ENCODE results near the gene CALML3. TPM values are rescaled to one million over a fixed set of nuclear protein-coding genes. Genes with fewer than 3 reads are reported as not detected.
"Not testable (repeated sequence)": the region's sequence is repeated elsewhere in the genome, so short reads cannot be mapped to it uniquely, and the experiment has no call there.

Gene CALML3
- under 1 TPM in 3 of 4 donors, not detected in 1; 0.07 to 0.27 (median 0.22) TPM for polyA plus RNA-seq
- long read RNA-seq, donor 1, partial matches to known transcripts = 0 of 1 reads
- long read RNA-seq, donor 1, other reads (novel, unspliced or antisense) = 0 of 1 reads
- long read RNA-seq, donor 2, partial matches to known transcripts = 0 of 1 reads
- long read RNA-seq, donor 2, other reads (novel, unspliced or antisense) = 0 of 1 reads
- long read RNA-seq, donor 3 = 0 reads
- long read RNA-seq, donor 4 = 0 reads
- long read RNA-seq, donor 5 = 0 reads
- long read RNA-seq, donor 6 = 0 reads
- long read RNA-seq, donor 7 = 0 reads
- long read RNA-seq, donor 8 = 0 reads
- long read RNA-seq, donor 9 = 0 reads
- long read RNA-seq, donor 10 = 0 reads

DNA sequence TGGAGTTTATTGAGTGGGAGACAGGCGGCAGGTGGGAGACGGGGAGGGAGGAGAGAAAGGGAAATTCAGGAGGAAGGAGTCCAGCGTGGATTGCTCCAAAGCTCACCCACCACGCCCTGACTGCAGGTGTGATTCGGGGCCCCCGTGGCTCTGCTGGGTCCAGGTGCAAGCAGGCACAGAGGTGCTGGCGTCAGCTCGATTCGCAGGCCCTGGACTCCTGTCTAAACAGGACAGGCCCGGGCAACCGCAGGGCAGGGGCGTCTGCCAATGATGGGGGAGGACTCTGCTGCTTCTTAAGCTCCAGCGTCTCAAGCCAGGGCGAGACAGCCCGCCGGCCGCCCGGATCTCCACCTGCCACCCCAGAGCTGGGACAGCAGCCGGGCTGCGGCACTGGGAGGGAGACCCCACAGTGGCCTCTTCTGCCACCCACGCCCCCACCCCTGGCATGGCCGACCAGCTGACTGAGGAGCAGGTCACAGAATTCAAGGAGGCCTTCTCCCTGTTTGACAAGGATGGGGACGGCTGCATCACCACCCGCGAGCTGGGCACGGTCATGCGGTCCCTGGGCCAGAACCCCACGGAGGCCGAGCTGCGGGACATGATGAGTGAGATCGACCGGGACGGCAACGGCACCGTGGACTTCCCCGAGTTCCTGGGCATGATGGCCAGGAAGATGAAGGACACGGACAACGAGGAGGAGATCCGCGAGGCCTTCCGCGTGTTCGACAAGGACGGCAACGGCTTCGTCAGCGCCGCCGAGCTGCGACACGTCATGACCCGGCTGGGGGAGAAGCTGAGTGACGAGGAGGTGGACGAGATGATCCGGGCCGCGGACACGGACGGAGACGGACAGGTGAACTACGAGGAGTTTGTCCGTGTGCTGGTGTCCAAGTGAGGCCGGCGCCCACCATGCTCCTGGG is at the start of gene CALML3:
TSS of gene CALML3 (plus strand) at position 321 of the 920 bp plus-strand sequence. CDS start at position 446, 125 bp downstream.
- H3K27ac ChIP-seq (ENCODE audit: low read depth in 1 of 3, low read length in 2 of 3) = no peak within 1 kb of the TSS
- H3K36me3 ChIP-seq (ENCODE audit: control insufficient read depth in 3 of 3, insufficient read depth in 2 of 3, low read depth in 1 of 3, low read length in 3 of 3) = no peaks in the 10 kb centered on the region
- peak in 1 of 2 donors; percentile 39 for DNase-seq
- H3K27me3 ChIP-seq (ENCODE audit: control insufficient read depth in 3 of 3, insufficient read depth in 3 of 3, low read length in 3 of 3) = no peaks in the 10 kb centered on the region
- peaks cover 0 to 10% (median 0%) of the 10 kb centered on the region in 3 donors for H3K4me1 ChIP-seq (ENCODE audit: control insufficient read depth in 3 of 3, insufficient read depth in 2 of 3, low read depth in 1 of 3, low read length in 2 of 3)
- no peak for FAIRE-seq
- H3K9me3 ChIP-seq (ENCODE audit: control insufficient read depth in 2 of 2, insufficient read depth in 1 of 2, low read depth in 1 of 2, low read length in 1 of 2) = no peaks in the 10 kb centered on the region
- 74 to 89% (median 81%) methylated on average over 59 to 64 of the region's 64 CpGs for WGBS, 3 donors
- no peak within 1 kb of the TSS for H3K4me3 ChIP-seq (ENCODE audit: low read depth in 1 of 3, low read length in 3 of 3)

DNA sequence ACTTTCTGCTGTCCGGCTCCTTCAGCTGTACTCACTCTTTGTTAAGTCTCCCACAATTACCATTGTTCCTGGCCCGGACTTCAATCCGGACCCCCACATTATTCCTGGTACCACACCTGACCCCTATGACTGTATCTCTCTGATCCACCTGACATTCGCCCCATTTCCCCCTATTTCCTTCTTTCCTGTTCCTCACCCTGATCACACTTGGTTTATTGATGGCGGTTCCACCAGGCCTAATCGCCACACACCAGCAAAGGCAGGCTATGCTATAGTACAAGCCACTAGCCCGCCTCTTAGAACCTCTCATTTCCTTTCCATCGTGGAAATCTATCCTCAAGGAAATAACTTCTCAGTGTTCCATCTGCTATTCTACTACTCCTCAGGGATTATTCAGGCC is 49.7 kb upstream of the CALML3 start:
- WGBS, 3 donors = 89 to 94% (median 94%) methylated on average over 5 to 6 of the region's 8 CpGs
- not testable (repeated sequence) for H3K27ac ChIP-seq (ENCODE audit: low read depth in 1 of 3, low read length in 2 of 3); H3K4me1 ChIP-seq (ENCODE audit: control insufficient read depth in 3 of 3, insufficient read depth in 2 of 3, low read depth in 1 of 3, low read length in 2 of 3); H3K27me3 ChIP-seq (ENCODE audit: control insufficient read depth in 3 of 3, insufficient read depth in 3 of 3, low read length in 3 of 3); DNase-seq; H3K9me3 ChIP-seq (ENCODE audit: control insufficient read depth in 2 of 2, insufficient read depth in 1 of 2, low read depth in 1 of 2, low read length in 1 of 2); H3K4me3 ChIP-seq (ENCODE audit: low read depth in 1 of 3, low read length in 3 of 3); H3K36me3 ChIP-seq (ENCODE audit: control insufficient read depth in 3 of 3, insufficient read depth in 2 of 3, low read depth in 1 of 3, low read length in 3 of 3); FAIRE-seq

DNA sequence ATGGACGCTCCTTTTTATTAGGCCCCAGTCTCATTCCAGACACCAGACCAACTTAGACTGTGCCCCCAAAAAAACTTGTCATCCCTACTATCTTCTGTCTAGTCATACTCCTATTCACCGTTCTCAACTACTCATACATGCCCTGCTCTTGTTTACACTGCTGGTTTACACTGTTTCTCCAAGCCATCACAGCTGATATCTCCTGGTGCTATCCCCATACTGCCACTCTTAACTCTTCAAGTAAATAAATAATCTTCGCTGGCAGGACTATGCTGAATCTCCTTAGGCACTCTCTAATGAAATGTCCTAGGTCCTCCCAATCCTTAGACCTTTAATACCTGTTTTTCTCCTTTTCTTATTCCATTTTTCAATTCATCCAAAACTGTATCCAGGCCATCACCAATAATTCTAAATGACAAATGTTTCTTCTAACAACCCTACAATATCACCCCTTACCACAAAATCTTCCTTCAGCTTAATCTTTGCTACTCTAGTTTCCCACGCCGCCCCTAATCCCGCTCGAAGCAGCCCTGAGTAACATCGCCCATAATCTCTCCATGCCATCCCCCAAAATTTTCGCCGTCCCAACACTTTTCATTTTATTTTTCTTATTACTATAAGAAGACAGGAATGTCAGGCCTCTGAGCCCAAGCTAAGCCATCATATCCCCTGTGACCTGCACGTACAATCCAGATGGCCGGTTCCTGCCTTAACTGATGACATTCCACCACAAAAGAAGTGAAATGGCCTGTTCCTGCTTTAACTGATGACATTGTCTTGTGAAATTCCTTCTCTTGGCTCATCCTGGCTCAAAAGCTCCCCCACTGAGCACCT is 48.6 kb upstream of the CALML3 start:
- WGBS, 3 donors = 94 to 96% (median 95%) methylated on average over 10 to 11 of the region's 12 CpGs
- H3K36me3 ChIP-seq (ENCODE audit: control insufficient read depth in 3 of 3, insufficient read depth in 2 of 3, low read depth in 1 of 3, low read length in 3 of 3); H3K4me3 ChIP-seq (ENCODE audit: low read depth in 1 of 3, low read length in 3 of 3); H3K4me1 ChIP-seq (ENCODE audit: control insufficient read depth in 3 of 3, insufficient read depth in 2 of 3, low read depth in 1 of 3, low read length in 2 of 3); FAIRE-seq; H3K27ac ChIP-seq (ENCODE audit: low read depth in 1 of 3, low read length in 2 of 3); H3K9me3 ChIP-seq (ENCODE audit: control insufficient read depth in 2 of 2, insufficient read depth in 1 of 2, low read depth in 1 of 2, low read length in 1 of 2); DNase-seq; H3K27me3 ChIP-seq (ENCODE audit: control insufficient read depth in 3 of 3, insufficient read depth in 3 of 3, low read length in 3 of 3): not testable (repeated sequence)

DNA sequence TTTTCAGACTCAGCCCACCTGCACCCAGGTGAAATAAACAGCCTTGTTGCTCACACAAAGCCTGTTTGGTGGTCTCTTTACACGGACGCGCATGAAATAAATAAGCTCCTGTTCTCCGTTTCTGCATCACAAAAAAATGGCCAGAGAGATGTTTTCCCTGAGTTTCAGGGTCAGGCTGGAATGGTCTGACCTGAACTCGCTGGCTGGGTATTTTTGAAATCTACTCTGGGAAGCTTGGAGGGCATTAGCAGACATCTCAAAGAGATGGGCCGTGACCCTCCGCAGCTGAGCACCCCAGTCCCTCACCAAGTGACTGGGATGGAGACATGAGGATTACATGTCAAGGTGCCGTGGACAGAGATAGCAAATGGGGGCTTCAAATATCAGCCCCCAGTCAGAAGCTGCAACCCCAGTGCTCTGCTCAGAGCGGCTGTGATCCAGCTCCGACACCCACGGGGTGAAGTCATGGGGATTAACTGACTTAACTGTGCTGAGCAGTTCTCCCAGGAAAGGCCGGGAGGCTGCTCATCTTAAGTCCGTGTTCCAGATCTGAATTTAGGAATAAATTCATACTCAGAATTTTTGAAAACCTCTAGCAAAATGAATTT is 47.7 kb upstream of the CALML3 start:
- Histone ChIP-seq H3K4me3 (ENCODE audit: low read depth in 1 of 3, low read length in 3 of 3) (no peak overlapping the region), H3K27ac (ENCODE audit: low read depth in 1 of 3, low read length in 2 of 3) (no peak overlapping the region), H3K4me1 (ENCODE audit: control insufficient read depth in 3 of 3, insufficient read depth in 2 of 3, low read depth in 1 of 3, low read length in 2 of 3) (no peaks in the 10 kb centered on the region), H3K9me3 (ENCODE audit: control insufficient read depth in 2 of 2, insufficient read depth in 1 of 2, low read depth in 1 of 2, low read length in 1 of 2) (no peaks in the 10 kb centered on the region), H3K36me3 (ENCODE audit: control insufficient read depth in 3 of 3, insufficient read depth in 2 of 3, low read depth in 1 of 3, low read length in 3 of 3) (no peaks in the 10 kb centered on the region), H3K27me3 (ENCODE audit: control insufficient read depth in 3 of 3, insufficient read depth in 3 of 3, low read length in 3 of 3) (no peaks in the 10 kb centered on the region)
- no peak for FAIRE-seq
- DNase-seq = no peak
- WGBS, 3 donors = 86 to 92% (median 90%) methylated on average over 13 of the region's 13 CpGs

DNA sequence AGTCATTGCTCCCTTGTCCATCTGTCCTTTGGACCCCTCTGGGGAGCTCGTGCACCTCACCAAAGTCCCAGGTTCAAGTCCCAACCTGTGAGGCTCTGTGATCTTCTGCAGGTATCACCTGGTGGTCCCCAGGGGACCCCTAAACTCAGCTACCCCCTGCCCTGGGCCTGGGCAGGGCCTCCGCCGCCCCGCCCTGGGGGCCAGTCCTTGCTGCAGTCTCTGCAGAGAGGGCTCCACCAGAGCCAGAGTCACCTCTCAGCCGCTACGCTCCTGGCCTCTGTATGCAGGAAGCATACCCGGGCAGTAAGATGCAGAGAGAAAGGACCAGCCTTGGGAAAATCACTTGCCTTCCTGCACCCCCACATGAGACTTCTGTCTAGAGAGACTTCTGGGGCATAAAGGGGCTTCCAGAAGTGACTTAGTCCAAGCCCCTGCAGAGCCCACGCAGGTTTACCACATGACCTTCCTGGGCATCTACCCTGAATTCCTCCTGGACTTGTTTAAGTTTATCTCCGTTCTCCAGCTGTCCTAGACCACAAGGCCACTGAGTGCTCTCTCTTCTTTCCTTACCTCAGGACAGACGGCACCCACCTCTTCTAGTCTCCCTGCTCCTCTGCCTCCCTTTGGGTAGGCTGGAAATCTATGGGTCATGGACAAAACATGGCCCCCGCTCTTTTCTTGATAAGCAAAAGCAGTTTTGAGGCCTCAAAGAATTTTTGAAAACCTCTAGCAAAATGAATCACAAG is 46.6 kb upstream of the CALML3 start:
- FAIRE-seq (no peak), DNase-seq (no peak)
- 86 to 96% (median 91%) methylated on average over 11 of the region's 11 CpGs for WGBS, 3 donors
- H3K36me3 ChIP-seq (ENCODE audit: control insufficient read depth in 3 of 3, insufficient read depth in 2 of 3, low read depth in 1 of 3, low read length in 3 of 3) = no peaks in the 10 kb centered on the region
- H3K27me3 ChIP-seq (ENCODE audit: control insufficient read depth in 3 of 3, insufficient read depth in 3 of 3, low read length in 3 of 3) = no peaks in the 10 kb centered on the region
- no peaks in the 10 kb centered on the region for H3K9me3 ChIP-seq (ENCODE audit: control insufficient read depth in 2 of 2, insufficient read depth in 1 of 2, low read depth in 1 of 2, low read length in 1 of 2)
- no peak overlapping the region for H3K4me3 ChIP-seq (ENCODE audit: low read depth in 1 of 3, low read length in 3 of 3)
- no peak overlapping the region for H3K27ac ChIP-seq (ENCODE audit: low read depth in 1 of 3, low read length in 2 of 3)
- no peaks in the 10 kb centered on the region for H3K4me1 ChIP-seq (ENCODE audit: control insufficient read depth in 3 of 3, insufficient read depth in 2 of 3, low read depth in 1 of 3, low read length in 2 of 3)

DNA sequence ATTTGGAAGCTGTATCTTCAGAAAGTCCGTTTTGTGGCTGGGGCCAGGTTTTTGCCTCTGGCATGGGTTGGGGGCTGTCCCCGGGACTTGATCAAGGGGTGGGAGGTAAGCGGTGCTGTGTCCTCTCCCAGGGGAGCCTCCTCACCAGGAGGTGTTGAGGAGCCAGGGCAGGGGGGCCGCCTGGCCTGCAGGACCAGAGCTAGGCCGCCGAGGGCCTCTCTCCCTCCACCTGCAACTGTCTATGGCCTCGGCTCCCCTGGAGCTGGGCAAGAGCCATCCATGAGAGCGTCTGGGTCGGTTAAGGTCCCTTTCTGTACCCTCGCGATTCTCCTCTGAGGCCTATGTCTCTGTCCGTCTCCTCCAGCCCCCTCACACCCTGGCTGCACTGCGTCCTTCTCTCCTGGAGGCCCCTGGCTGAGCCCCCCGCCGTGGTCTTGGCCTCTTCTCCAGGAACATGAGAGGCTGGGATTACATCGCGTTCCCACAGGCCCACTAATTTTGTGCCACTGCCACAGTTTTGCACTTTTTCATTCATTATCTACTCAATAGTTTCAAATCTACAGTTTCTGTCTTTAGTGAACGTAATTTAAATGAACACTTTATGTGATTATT is 46.0 kb upstream of the CALML3 start:
- no peak for FAIRE-seq
- no peaks in the 10 kb centered on the region for H3K27me3 ChIP-seq (ENCODE audit: control insufficient read depth in 3 of 3, insufficient read depth in 3 of 3, low read length in 3 of 3)
- no peaks in the 10 kb centered on the region for H3K9me3 ChIP-seq (ENCODE audit: control insufficient read depth in 2 of 2, insufficient read depth in 1 of 2, low read depth in 1 of 2, low read length in 1 of 2)
- H3K4me3 ChIP-seq (ENCODE audit: low read depth in 1 of 3, low read length in 3 of 3) = no peak overlapping the region
- DNase-seq = no peak
- no peaks in the 10 kb centered on the region for H3K36me3 ChIP-seq (ENCODE audit: control insufficient read depth in 3 of 3, insufficient read depth in 2 of 3, low read depth in 1 of 3, low read length in 3 of 3)
- no peaks in the 10 kb centered on the region for H3K4me1 ChIP-seq (ENCODE audit: control insufficient read depth in 3 of 3, insufficient read depth in 2 of 3, low read depth in 1 of 3, low read length in 2 of 3)
- no peak overlapping the region for H3K27ac ChIP-seq (ENCODE audit: low read depth in 1 of 3, low read length in 2 of 3)
- 91 to 93% (median 92%) methylated on average over 18 of the region's 18 CpGs for WGBS, 3 donors

DNA sequence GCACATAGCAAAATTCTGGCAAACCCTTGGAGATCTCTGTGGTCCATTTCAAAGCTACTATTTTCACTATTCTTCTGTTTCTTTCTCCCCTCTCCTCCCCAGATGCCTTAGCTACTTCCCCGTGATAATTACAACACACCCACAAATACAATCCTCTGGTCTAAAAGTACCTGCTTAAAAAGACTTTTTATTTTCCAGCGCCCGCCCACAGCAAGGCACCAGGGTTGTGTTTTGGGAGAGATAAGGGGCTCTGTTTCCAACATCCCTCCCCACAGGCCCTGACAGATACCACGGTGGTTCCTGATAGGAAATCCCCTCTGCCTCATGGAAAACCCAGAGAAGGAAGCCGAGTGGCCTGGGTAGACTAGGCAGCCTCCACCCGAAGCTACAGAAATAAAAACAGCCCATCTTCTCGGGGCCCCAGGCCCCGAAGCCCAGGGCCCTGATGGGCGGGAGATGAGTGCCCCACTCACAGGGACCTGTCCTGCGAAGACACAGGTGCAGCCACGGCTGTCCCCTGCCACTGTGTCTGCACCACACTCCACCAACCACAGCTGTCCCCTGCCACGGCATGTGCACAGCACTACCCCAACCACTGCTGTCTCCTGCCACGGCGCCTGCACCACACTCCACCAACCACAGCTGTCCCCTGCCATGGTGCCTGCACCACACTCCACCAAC is 45.1 kb upstream of the CALML3 start:
- H3K4me1 ChIP-seq (ENCODE audit: control insufficient read depth in 3 of 3, insufficient read depth in 2 of 3, low read depth in 1 of 3, low read length in 2 of 3) = no peaks in the 10 kb centered on the region
- DNase-seq (no peak), FAIRE-seq (no peak)
- no peaks in the 10 kb centered on the region for H3K27me3 ChIP-seq (ENCODE audit: control insufficient read depth in 3 of 3, insufficient read depth in 3 of 3, low read length in 3 of 3)
- WGBS, 3 donors = 60 to 75% (median 75%) methylated on average over 10 to 14 of the region's 14 CpGs
- no peaks in the 10 kb centered on the region for H3K36me3 ChIP-seq (ENCODE audit: control insufficient read depth in 3 of 3, insufficient read depth in 2 of 3, low read depth in 1 of 3, low read length in 3 of 3)
- H3K4me3 ChIP-seq (ENCODE audit: low read depth in 1 of 3, low read length in 3 of 3) = no peak overlapping the region
- H3K9me3 ChIP-seq (ENCODE audit: control insufficient read depth in 2 of 2, insufficient read depth in 1 of 2, low read depth in 1 of 2, low read length in 1 of 2) = peaks cover 0 to 3% of the 10 kb centered on the region in 2 donors
- no peak overlapping the region for H3K27ac ChIP-seq (ENCODE audit: low read depth in 1 of 3, low read length in 2 of 3)
